Keratinocyte (primary cell): ENCODE results near the gene ALK. TPM values are rescaled to one million over a fixed set of nuclear protein-coding genes. Genes with fewer than 3 reads are reported as not detected.

Experiments used
- DNase-seq: peaks from one replicate; pipeline ENCODE4 v3.0.0-alpha.2; 2011; ENCODE audit warnings: low read depth, missing footprints, low spot score
- FAIRE-seq: peaks from 2 replicates; lab custom pipeline; 2011; peaks lifted over from hg19 to GRCh38; lab: Jason Lieb, UNC
- H2AFZ ChIP-seq: 2 replicates; pipeline ENCODE4 v1.6.0; 2012; ENCODE audit warnings: low read length, control low read depth, inconsistent platforms; ENCODE audit not compliant: control insufficient read depth
- H3K27ac ChIP-seq: 2 replicates; pipeline ENCODE4 v1.5.1; 2011; ENCODE audit warnings: low read length; ENCODE audit not compliant: control insufficient read depth, insufficient read depth
- H3K27me3 ChIP-seq: 3 replicates; pipeline ENCODE4 v1.6.0; 2011; ENCODE audit warnings: low read length; ENCODE audit not compliant: control insufficient read depth, insufficient read depth; ENCODE audit errors: extremely low read depth
- H3K36me3 ChIP-seq, 2 experiments: 2 replicates in 1 of 2; 3 replicates in 1 of 2; pipeline ENCODE4 v1.5.1; 2011; ENCODE audit warnings: low read length in 2 of 2, mild to moderate bottlenecking in 1 of 2; ENCODE audit not compliant: control insufficient read depth in 2 of 2, insufficient read depth in 2 of 2; ENCODE audit errors: extremely low read depth in 1 of 2
- H3K4me1 ChIP-seq: 3 replicates; pipeline ENCODE4 v1.5.1; 2011; ENCODE audit warnings: low read length; ENCODE audit not compliant: control insufficient read depth, insufficient read depth; ENCODE audit errors: extremely low read depth
- H3K4me2 ChIP-seq: 3 replicates; pipeline ENCODE4 v1.6.0; 2011; ENCODE audit warnings: low read depth, low read length; ENCODE audit not compliant: control insufficient read depth, insufficient read depth; ENCODE audit errors: extremely low read depth
- H3K4me3 ChIP-seq, 3 experiments: fragments of 200-600 bp in 1 of 3; sonication (generic) in 1 of 3; 2 replicates in 2 of 3; 3 replicates in 1 of 3; pipeline ENCODE4 v1.5.1; 2011 to 2016; ENCODE audit warnings: low read length in 3 of 3, mild to moderate bottlenecking in 3 of 3, control low read depth in 2 of 3, inconsistent platforms in 1 of 3, low read depth in 1 of 3, mixed read lengths in 1 of 3, mixed run types in 1 of 3, moderate library complexity in 1 of 3; ENCODE audit not compliant: control insufficient read depth in 2 of 3, insufficient read depth in 2 of 3; ENCODE audit errors: extremely low read depth in 1 of 3
- H3K79me2 ChIP-seq: 2 replicates; pipeline ENCODE4 v1.6.0; 2012; ENCODE audit warnings: low read length; ENCODE audit not compliant: control insufficient read depth, insufficient read depth
- H3K9ac ChIP-seq: 3 replicates; pipeline ENCODE4 v1.6.0; 2011; ENCODE audit warnings: low read length; ENCODE audit not compliant: control insufficient read depth, insufficient read depth; ENCODE audit errors: extremely low read depth
- H3K9me1 ChIP-seq: 3 replicates; pipeline ENCODE4 v1.6.0; 2011; ENCODE audit warnings: low read length; ENCODE audit not compliant: control insufficient read depth, insufficient read depth; ENCODE audit errors: extremely low read depth
- H3K9me3 ChIP-seq: 2 replicates; pipeline ENCODE4 v1.5.1; 2012; ENCODE audit warnings: low read depth, low read length; ENCODE audit not compliant: control insufficient read depth
- H4K20me1 ChIP-seq: 3 replicates; pipeline ENCODE4 v1.6.0; 2011; ENCODE audit warnings: low read length; ENCODE audit not compliant: control insufficient read depth, insufficient read depth; ENCODE audit errors: extremely low read depth
- CTCF ChIP-seq, 3 experiments: IDR thresholded peaks in 1 of 3; conservative IDR thresholded peaks in 1 of 3; optimal IDR thresholded peaks in 1 of 3; 2 replicates in 2 of 3; 3 replicates in 1 of 3; pipeline versions ENCODE3 to v1.5.1; 2011; ENCODE audit warnings: low read length in 3 of 3, mild to moderate bottlenecking in 3 of 3, moderate library complexity in 2 of 3, control low read depth in 1 of 3, inconsistent platforms in 1 of 3; ENCODE audit not compliant: insufficient read depth in 2 of 3; ENCODE audit errors: extremely low read depth in 1 of 3
- EZH2 ChIP-seq: IDR thresholded peaks from one replicate; pipeline ENCODE4 v1.6.1; 2012; ENCODE audit warnings: inconsistent platforms, mild to moderate bottlenecking, low read length, moderate library complexity
- dilution Hi-C: fragments of 300-500 bp; cut with MboI; formaldehyde crosslinking; loops from one replicate; pipeline ENCODE4 v1.7.0; 2020; ENCODE audit warnings: low sequenced_read_pairs; ENCODE audit not compliant: extremely low pct_ligation_motif_present
- polyA plus RNA-seq, 5 experiments: library from polyadenylated mRNA; depleted of rRNA in 3 of 5; stranded (reverse) in 3 of 5; stranded (forward) in 1 of 5; unstranded in 1 of 5; fragments of >200 nt; gene quantifications; 1 replicate in 1 of 5; 2 replicates in 3 of 5; 3 replicates in 1 of 5; pipeline versions ENCODE4 v1.2.1 to v1.2.3, GENCODE V29; 2011 to 2012; ENCODE audit warnings: missing spikeins in 2 of 5, low read depth in 1 of 5, low replicate concordance in 1 of 5

ALK gene
- polyA plus RNA-seq, 1 donor (not counting 4 experiments of a cell fraction or from before 2014, with no cell fraction given), result not detected

GRCh38 chr2:29420999-29421782, 500.2 kb downstream of the ALK start:
- Histone ChIP-seq H3K9me1 (no peaks in the 10 kb centered on the region), H2AFZ (no peak overlapping the region), H3K9ac (no peak overlapping the region), H3K79me2 (no peaks in the 10 kb centered on the region), H3K9me3 (no peaks in the 10 kb centered on the region), H3K4me2 (no peak overlapping the region), H3K27me3 (peaks cover 22% of the 10 kb centered on the region), H3K27ac (no peak overlapping the region), H3K36me3 (no peaks in the 10 kb centered on the region), H3K4me1 (no peaks in the 10 kb centered on the region), H4K20me1 (no peaks in the 10 kb centered on the region), H3K4me3 (no peak overlapping the region)
- DNase-seq, result no peak
- FAIRE-seq, result no peak
- dilution Hi-C loops, result no loop called here
- no peak for TF ChIP-seq CTCF (optimal IDR thresholded peaks at IDR 0.05 in 1 of 3, IDR thresholded peaks at IDR 0.05 in 1 of 3, conservative IDR thresholded peaks at IDR 0.05 in 1 of 3; ENCODE audit: extremely low read depth in 1 of 3, insufficient read depth in 2 of 3, low read length in 3 of 3)
- no peak for TF ChIP-seq EZH2

- no peak overlapping the region for H3K4me2 ChIP-seq
- no peak overlapping the region for H3K27ac ChIP-seq
Measured at GRCh38 chr2:29420464-29420863, 500.9 kb downstream of the ALK start.

More at GRCh38 chr2:29420464-29420863, 500.9 kb downstream of the ALK start:
- dilution Hi-C loops, result no loop called here
- TF ChIP-seq EZH2 (no peak), CTCF (optimal IDR thresholded peaks at IDR 0.05 in 1 of 3, IDR thresholded peaks at IDR 0.05 in 1 of 3, conservative IDR thresholded peaks at IDR 0.05 in 1 of 3; ENCODE audit: extremely low read depth in 1 of 3, insufficient read depth in 2 of 3, low read length in 3 of 3) (no peak)
- peaks cover 19% of the 10 kb centered on the region for H3K27me3 ChIP-seq
- H2AFZ ChIP-seq, result no peak overlapping the region
- H3K9ac ChIP-seq, result no peak overlapping the region
- H3K9me1 ChIP-seq, result no peaks in the 10 kb centered on the region
- H3K4me1 ChIP-seq, result no peaks in the 10 kb centered on the region
- no peaks in the 10 kb centered on the region for H3K79me2 ChIP-seq
- no peaks in the 10 kb centered on the region for H3K9me3 ChIP-seq
- no peaks in the 10 kb centered on the region for H3K36me3 ChIP-seq
- no peak for FAIRE-seq
- no peak for DNase-seq
- H3K4me3 ChIP-seq, result no peak overlapping the region
- no peaks in the 10 kb centered on the region for H4K20me1 ChIP-seq
